ENCODE measurements around the gene MUC20. TPM values are rescaled to one million over a fixed set of nuclear protein-coding genes. Genes with fewer than 3 reads are reported as not detected.
"Not testable (repeated sequence)": the region's sequence is repeated elsewhere in the genome, so short reads cannot be mapped to it uniquely, and the experiment has no call there.

Gene MUC20
- total and polyA plus RNA-seq, 2 of the 8 experiments (the other 6 are each of a cell fraction or from before 2014, with no cell fraction given): 0.24 to 0.26 TPM

GRCh38 chr3:195683722-195684526, 36.9 kb upstream of the MUC20 start:
- H2AFZ ChIP-seq (ENCODE audit: low read length); H3K4ac ChIP-seq (replicated peaks; ENCODE audit: insufficient read length, low read depth, low read length); DNase-seq (ENCODE audit: low read depth in 1 of 2, low spot score in 2 of 2); H3K18ac ChIP-seq (ENCODE audit: extremely low read depth, low read length); H3K23me2 ChIP-seq (ENCODE audit: low read depth, low read length); H3K27me3 ChIP-seq (replicated peaks in 1 of 4; ENCODE audit: control insufficient read depth in 3 of 4, extremely low read depth in 1 of 4, insufficient read depth in 3 of 4, low read length in 3 of 4); H3K9ac ChIP-seq (replicated peaks in 1 of 4; ENCODE audit: extremely low read depth in 1 of 4, low read depth in 3 of 4, low read length in 3 of 4); H3K14ac ChIP-seq (ENCODE audit: insufficient read length); H2BK120ac ChIP-seq (replicated peaks; ENCODE audit: low read depth, low read length); H2BK15ac ChIP-seq (ENCODE audit: low read length); H2BK12ac ChIP-seq (ENCODE audit: low read depth, low read length); H3K4me1 ChIP-seq (replicated peaks in 1 of 4; ENCODE audit: control insufficient read depth in 3 of 4, insufficient read depth in 4 of 4, low read length in 3 of 4); H4K20me1 ChIP-seq (replicated peaks in 1 of 2; ENCODE audit: control insufficient read depth in 1 of 2, insufficient read depth in 2 of 2, low read length in 2 of 2); H4K5ac ChIP-seq (ENCODE audit: insufficient read length, low read depth, low read length); H2BK5ac ChIP-seq (ENCODE audit: low read depth, low read length); H2AK5ac ChIP-seq (ENCODE audit: low read depth, low read length); FAIRE-seq; H3K9me3 ChIP-seq (ENCODE audit: insufficient read depth in 2 of 2, low read depth in 1 of 2, low read length in 1 of 2); H2BK20ac ChIP-seq (ENCODE audit: low read length); H4K8ac ChIP-seq (ENCODE audit: extremely low read depth, insufficient read depth, low read length); H3K56ac ChIP-seq (replicated peaks; ENCODE audit: insufficient read length, low read depth, low read length); H4K91ac ChIP-seq (replicated peaks; ENCODE audit: insufficient read length, low read length); H3K4me2 ChIP-seq (ENCODE audit: insufficient read depth in 1 of 2, low read depth in 2 of 2, low read length in 2 of 2); H3K4me3 ChIP-seq (ENCODE audit: extremely low read depth in 1 of 4, insufficient read depth in 2 of 4, low read depth in 3 of 4, low read length in 4 of 4); POLR2A ChIA-PET (ENCODE audit: partially characterized antibody); H3K79me1 ChIP-seq (ENCODE audit: low read depth, low read length); H3K23ac ChIP-seq (ENCODE audit: insufficient read length); H3K79me2 ChIP-seq (ENCODE audit: control insufficient read depth in 1 of 2, insufficient read depth in 2 of 2, low read length in 2 of 2); CTCF ChIA-PET (ENCODE audit: partially characterized antibody); H3K27ac ChIP-seq (ENCODE audit: low read depth, low read length): not testable (repeated sequence)
- 90% methylated on average over 18 of the region's 18 CpGs; no CpG with 5 or more reads in 1 of the 2 experiments for WGBS, 2 experiments (ENCODE audit: extremely low coverage in 1 of 2, insufficient coverage in 1 of 2, insufficient read length in 1 of 2, insufficient replicate concordance in 2 of 2, low coverage in 1 of 2, low lambda C conversion rate in 2 of 2, missing lambda C conversion rate in 1 of 2)
- H3K36me3 ChIP-seq (ENCODE audit: control insufficient read depth in 2 of 4, insufficient read depth in 4 of 4, low read length in 3 of 4): peaks cover 0 to 19% (median 8%) of the 10 kb centered on the region in 4 experiments; a peak in 5 of 8 replicates

Measured in H1 (cell line).